Activated T-cell treated with anti-CD3 and anti-CD28 coated beads for 4 hours (primary cell): ENCODE data around the gene CDKN1A.
A peak's percentile ranks its signal among the peaks of the same experiment; 100 is the strongest.
"Not testable (repeated sequence)": the region's sequence is repeated elsewhere in the genome, so short reads cannot be mapped to it uniquely, and the experiment has no call there.

ENCODE experiments used
- DNase-seq: peaks from one replicate; pipeline ENCODE4 v3.0.0-alpha.2; 2020

CDKN1A gene

DNA sequence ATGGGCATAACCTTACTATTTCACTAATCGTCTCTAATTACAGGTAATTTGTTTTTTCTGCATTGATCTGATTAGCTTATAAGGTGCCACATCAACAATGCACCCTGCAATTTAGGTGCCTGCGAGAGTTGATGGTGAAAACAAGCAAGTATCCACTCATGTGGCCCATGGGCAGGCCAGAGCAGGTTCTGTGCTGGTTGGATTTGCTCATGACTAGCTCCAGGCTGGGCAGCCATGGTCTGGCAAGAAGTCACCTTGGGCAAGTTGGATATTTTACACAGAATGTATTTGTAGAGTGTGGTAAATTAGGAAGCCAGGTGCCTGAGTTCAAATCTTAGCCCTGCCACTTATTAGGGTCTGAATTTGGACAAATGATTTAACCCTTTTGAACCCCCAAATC lies 44.4 kb downstream of the CDKN1A start:
- no peak for DNase-seq

- not testable (repeated sequence) for DNase-seq
Observed at GRCh38 chr6:36723992-36724391, 45.5 kb downstream of the CDKN1A start.

DNA sequence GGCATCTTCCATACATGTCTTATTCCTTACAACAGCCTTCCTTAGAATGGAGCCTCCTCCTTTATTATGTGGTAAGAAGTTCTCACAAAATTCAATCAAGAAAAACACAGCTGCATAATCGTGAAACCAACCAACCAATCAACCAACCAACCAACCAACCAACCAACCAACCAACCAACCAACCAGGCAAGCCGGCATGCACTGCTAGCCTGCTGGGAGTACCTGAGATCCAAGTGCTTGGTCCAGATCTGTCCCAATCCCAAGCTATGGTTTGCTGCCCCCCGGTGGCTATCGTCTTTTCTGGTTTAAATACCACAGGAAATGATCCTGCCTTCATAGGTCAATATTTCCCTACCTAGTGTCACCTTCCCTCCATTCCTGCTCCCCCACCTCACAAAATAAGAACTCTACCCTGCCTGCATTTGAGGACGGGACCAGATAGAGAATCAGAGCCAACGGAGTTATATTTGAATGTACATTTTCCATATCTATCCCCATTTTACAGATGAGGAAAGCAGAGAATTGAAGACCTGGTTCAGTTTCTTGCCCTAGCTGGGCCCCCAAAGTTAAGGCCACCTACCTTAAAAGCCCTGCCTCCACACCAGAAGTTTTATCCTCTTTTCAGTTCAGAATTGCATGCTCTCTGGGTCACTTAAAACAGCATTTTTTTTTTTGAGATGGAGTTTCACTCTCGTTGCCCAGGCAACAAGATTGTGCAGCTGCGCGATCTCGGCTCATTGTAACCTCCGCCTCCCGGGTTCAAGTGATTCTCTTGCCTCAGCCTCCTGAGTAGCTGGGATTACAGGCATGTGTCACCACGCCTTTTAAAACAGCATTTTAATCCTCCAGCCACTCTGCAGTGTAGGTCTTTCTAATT lies 46.2 kb downstream of the CDKN1A start:
- peak; percentile 28 for DNase-seq

DNA sequence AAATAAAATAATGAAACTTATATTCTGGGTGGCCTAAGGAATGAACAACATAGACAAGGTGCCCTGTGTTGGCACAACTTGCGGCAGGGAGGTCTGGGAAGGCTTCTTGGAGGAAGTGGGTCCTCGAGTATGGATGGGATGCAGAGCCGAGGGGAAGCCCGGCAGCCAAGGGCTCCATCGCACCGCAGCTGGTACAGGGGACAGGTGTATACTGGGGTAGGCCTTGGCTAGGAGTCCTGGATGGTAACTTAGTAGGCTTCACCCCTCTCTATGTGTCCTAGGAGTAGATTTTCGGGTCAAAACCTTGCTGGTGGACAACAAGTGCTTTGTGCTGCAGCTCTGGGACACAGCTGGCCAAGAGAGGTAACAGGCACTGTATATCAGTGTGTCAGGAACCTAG lies 47.1 kb downstream of the CDKN1A start:
- DNase-seq: no peak

DNA sequence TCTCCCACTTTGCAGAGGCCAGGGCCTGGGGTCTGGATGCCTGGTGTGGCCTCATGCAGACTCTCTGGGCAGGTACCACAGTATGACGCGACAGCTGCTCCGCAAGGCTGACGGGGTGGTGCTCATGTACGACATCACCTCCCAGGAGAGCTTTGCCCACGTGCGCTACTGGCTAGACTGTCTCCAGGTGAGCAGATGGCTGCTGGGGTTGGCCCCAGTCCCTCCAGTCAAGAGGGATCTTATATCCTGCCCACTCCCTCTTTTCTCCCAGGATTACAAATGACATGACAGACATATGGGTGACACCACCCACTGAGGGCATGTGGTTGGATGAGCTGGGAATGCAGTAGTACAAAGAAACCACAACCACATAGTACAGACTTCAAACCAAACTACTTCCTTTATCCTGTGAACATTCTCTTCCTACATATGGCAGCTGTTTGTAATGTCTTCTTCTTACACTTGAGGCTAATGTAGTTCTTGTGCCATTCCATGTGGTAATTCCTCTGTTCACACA lies 49.0 kb downstream of the CDKN1A start:
- DNase-seq: no peak

DNA sequence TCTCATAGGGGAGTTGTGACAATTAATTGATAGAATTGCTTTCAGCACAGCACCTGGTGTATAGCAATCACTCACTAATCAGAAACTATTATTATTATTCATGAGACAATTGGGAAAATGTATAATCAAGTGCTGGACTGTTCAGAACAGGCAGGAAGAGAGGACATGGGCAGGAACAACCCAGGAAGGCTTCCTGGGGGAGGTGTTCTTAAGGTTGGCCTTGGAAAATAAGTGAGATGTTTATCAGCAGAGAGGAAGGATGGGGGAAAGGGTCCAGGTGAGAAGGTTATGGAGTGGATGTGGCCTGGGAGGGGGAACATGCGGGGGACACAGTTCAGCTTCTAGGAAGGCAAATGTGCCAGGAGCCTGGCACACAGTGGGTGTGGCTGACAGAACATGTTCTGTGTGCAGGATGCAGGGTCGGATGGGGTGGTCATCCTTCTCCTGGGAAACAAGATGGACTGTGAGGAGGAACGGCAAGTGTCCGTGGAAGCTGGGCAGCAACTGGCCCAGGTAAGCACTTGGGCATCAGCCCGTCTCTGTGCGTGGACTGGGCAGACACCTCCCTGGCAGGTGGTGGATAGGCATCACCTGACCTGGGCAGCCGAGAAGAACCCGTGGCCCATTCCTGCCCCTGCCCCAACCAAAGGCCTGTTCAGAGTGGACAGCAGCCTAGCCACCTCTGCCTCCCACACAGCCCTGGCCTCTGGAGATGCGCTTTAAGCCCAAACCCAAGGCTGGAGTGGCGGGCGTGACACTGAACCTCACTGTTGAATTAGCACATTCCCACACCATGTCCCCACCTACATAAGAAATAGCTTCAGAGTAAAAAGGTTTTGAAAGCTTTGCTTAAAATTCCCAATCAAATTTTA lies 50.0 kb downstream of the CDKN1A start:
- no peak for DNase-seq

DNA sequence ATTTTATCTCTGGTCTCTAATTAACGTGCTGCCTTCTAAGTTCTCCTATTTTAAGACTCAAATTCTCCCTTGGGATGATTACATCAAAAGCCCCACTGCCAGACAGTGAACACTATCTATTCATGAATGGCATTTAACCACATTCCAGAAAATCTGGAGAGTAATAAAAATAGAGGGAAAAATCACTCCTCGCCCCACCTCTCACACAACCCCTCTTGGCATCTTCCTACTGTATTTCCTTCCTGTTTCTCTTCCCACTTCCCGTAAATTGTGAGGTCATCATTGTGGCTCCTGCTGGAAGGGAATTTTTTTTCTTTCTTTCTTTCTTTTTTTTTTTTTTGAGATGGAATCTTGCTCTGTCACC lies 50.6 kb downstream of the CDKN1A start:
- DNase-seq: no peak

DNA sequence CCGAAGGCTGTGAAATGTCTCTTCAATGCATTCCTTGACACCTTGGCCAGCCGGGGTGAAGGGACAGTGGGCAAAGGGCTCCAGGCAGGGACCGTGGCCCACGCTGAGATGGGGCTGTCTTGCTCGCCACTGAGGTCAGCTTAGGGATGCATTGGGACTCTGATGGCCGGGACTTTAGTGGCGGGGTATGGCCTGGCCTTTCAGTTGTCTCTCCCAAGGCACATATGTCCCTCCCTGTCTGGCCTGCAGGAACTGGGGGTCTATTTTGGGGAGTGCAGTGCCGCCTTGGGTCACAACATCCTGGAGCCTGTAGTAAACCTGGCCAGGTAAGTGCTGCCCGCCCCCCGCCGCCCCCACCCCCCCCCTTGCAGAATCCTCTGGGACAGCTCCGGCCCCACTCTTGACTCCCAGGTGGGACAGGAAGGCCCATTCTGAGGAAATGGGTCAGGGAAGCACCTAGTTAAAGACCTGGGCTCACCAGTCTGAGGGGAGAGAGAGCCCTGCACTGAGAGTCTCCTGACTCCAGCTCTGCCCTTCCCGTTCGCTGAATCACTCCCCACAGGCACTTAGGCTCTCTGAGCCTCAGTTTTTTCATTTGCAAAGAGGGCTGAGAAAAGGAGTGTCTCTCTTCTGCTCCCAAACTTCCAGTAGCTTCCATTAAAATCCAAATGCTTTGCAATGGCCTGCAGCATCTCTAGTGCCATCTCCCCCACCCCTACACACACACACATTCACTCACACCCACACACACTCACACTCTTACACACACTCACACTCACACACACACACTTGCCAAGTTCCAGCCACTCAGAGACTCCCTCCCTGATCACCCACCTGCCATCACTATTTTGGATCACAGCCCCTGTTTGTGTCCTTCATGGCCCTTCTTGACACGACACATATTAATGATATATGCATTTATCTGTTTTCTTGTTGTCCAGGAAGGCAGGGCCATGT lies 52.2 kb downstream of the CDKN1A start:
- no peak for DNase-seq

- DNase-seq: no peak
Observed at GRCh38 chr6:36731622-36732310, 53.3 kb downstream of the CDKN1A start.

DNA sequence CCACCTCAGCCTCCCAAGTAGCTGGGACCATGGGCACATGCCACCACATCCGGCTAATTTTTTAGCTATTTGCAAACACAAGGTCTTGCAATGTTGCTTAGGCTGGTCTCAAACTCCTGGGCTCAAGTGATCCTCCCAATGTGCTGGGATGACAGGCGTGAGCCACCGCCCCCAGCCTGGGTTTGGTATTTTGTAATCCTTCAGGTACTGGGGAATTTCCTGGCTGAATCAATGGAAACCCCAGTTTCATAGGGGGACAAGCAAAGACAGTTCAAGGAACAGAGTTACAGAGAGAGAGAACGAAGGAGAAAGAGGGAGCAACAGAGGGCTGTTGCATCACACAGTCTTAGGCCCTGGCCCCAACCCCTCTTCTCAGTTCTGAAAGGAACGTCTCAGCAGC lies 54.8 kb downstream of the CDKN1A start:
- DNase-seq: no peak

- no peak for DNase-seq
Observed at GRCh38 chr6:36734486-36735060, 56.1 kb downstream of the CDKN1A start.

DNA sequence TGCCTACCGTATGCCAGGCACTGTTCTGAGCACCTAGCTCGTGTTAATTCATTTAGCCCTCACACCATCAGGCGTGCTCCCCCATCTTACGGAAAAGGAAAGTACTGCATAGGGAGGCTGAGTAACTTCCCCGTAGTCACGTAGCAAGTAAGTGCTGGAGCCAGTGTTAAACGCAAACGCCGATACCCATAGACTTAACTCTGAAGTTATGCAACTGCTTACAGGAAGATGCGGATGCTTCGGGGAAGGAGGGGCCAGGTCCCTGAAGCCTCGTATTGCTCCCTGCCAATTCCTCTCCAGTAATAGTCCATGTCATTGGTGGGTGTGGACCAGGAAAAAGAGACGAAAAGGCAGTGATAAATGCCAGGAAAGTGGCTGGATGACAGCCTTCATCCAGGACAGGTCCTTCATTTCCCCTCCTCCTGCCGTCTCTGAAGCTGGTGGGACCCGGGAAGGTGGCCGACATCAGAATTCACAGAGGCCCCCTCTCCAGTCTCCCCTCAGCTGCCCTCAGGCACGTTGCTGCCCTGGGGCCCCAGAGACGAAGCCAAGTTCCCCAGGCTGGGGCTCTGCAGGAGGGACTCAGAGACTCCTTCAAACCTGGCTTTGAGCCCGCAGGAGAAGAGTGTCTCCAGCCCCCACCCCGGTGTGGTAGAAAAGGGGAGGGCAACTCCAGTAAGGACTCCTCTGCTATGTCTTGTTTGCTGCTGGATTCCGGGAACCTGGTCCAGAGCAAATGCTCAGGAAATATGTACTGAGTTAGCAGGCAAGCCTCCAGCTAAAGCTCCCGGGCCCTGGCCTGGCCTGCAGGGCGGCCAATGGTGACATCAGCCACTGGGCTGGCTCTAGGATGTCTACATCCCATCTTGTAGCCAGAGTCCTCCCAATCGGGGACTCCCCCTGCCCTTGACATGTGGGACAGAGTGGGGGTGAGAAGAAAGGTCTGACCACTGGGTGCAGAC lies 56.9 kb downstream of the CDKN1A start:
- no peak for DNase-seq
